Measurements from ENCODE around the gene BMP7.

Gene BMP7

DNA sequence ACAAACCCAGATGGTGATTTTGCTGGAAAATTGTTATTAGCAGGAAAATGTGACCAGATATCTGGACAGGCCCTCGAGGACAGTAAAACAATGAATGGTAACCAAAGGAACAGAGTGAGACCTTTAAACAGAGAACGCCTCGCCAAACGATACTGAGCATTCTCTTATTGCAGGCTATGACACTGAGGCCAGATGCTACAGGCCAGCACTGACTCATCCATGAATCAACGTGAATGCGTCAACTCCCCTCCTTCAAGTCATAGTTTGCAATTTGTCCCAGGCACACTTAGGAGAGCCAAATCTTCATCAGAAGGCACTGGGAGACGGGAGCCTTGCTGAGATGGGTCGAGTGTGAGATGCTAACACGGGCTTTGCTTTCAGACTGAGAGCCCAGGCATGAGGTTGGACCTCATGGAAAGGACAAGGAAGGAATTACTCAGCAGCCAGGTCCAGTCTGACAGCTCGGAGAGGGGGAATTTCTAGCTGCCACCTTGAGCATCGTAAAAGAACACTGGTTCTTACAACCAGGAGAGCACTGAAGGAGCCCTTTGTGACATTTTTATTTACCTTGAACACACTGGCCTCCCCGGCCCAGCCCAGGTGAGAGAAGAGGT is 60.7 kb downstream of the BMP7 start:
- Mint-ChIP-seq H3K4me1 (peaks cover 22% of the 10 kb centered on the region), H3K27me3 (ENCODE audit: low read depth) (peaks cover 18% of the 10 kb centered on the region), H3K9me3 (peaks cover 12% of the 10 kb centered on the region), H3K27ac (peak overlapping the region in 2 of 3 experiments; percentile 39 to 76), H3K36me3 (ENCODE audit: low read depth) (peaks cover 47% of the 10 kb centered on the region), H3K4me3 (no peak overlapping the region)
- TF ChIP-seq, protein P1, sequence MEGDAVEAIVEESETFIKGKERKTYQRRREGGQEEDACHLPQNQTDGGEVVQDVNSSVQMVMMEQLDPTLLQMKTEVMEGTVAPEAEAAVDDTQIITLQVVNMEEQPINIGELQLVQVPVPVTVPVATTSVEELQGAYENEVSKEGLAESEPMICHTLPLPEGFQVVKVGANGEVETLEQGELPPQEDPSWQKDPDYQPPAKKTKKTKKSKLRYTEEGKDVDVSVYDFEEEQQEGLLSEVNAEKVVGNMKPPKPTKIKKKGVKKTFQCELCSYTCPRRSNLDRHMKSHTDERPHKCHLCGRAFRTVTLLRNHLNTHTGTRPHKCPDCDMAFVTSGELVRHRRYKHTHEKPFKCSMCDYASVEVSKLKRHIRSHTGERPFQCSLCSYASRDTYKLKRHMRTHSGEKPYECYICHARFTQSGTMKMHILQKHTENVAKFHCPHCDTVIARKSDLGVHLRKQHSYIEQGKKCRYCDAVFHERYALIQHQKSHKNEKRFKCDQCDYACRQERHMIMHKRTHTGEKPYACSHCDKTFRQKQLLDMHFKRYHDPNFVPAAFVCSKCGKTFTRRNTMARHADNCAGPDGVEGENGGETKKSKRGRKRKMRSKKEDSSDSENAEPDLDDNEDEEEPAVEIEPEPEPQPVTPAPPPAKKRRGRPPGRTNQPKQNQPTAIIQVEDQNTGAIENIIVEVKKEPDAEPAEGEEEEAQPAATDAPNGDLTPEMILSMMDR (IDR thresholded peaks at IDR 0.05; ENCODE audit: unreplicated experiment in 3 of 3) = no peak

DNA sequence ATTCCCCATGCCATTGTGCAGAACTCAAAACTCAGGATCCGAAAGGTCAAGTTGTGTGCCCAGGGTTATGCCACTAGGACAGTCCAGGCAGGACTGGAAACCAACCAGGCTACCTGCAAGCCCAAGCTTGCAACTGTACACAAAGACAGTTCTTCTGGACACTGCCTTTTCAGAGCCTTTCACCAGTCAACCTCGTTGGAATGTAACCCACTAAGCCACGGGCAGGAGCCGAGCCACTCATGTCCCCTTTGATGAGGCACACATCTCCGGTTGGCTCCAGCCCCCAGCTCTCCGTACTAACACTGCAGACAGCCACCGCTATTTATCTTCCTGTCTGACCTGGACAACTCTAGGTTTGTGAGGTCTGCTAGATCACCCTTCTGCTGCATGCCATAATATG is 62.5 kb downstream of the BMP7 start:
- Mint-ChIP-seq H3K4me1 (peaks cover 17% of the 10 kb centered on the region), H3K27me3 (ENCODE audit: low read depth) (peaks cover 17% of the 10 kb centered on the region)

GRCh38 chr20:57203204-57203603 is 63.2 kb downstream of the BMP7 start:
- H3K4me3 Mint-ChIP-seq = no peak overlapping the region
- peaks cover 12% of the 10 kb centered on the region for H3K9me3 Mint-ChIP-seq
- peaks cover 43% of the 10 kb centered on the region for H3K36me3 Mint-ChIP-seq (ENCODE audit: low read depth)
- TF ChIP-seq, protein P1 (IDR thresholded peaks at IDR 0.05; ENCODE audit: unreplicated experiment in 3 of 3) = no peak
- peaks cover 17% of the 10 kb centered on the region for H3K4me1 Mint-ChIP-seq
- H3K27me3 Mint-ChIP-seq (ENCODE audit: low read depth) = peaks cover 17% of the 10 kb centered on the region
- no peak overlapping the region for H3K27ac Mint-ChIP-seq

More for the DNA sequence above, 62.5 kb downstream of the BMP7 start:
- Mint-ChIP-seq H3K27ac (no peak overlapping the region), H3K4me3 (no peak overlapping the region), H3K9me3 (peaks cover 12% of the 10 kb centered on the region), H3K36me3 (ENCODE audit: low read depth) (peaks cover 47% of the 10 kb centered on the region)
- TF ChIP-seq, protein P1 (IDR thresholded peaks at IDR 0.05; ENCODE audit: unreplicated experiment in 3 of 3) = no peak

- peaks cover 40% of the 10 kb centered on the region for H3K36me3 Mint-ChIP-seq (ENCODE audit: low read depth)
- TF ChIP-seq, protein P1 (IDR thresholded peaks at IDR 0.05; ENCODE audit: unreplicated experiment in 3 of 3) = no peak
- no peak overlapping the region for H3K4me3 Mint-ChIP-seq
- H3K4me1 Mint-ChIP-seq = peaks cover 17% of the 10 kb centered on the region
- no peak overlapping the region for H3K27ac Mint-ChIP-seq
- H3K9me3 Mint-ChIP-seq = peaks cover 12% of the 10 kb centered on the region
- peaks cover 17% of the 10 kb centered on the region for H3K27me3 Mint-ChIP-seq (ENCODE audit: low read depth)
These were observed 64.1 kb downstream of the BMP7 start for GRCh38 chr20:57202309-57202708.

GRCh38 chr20:57200882-57201695 is 65.4 kb downstream of the BMP7 start:
- H3K36me3 Mint-ChIP-seq (ENCODE audit: low read depth) = peaks cover 30% of the 10 kb centered on the region
- H3K9me3 Mint-ChIP-seq = peaks cover 3% of the 10 kb centered on the region
- H3K4me3 Mint-ChIP-seq = no peak overlapping the region
- H3K27me3 Mint-ChIP-seq (ENCODE audit: low read depth) = peaks cover 14% of the 10 kb centered on the region
- peaks cover 17% of the 10 kb centered on the region for H3K4me1 Mint-ChIP-seq
- TF ChIP-seq, protein P1 (IDR thresholded peaks at IDR 0.05; ENCODE audit: unreplicated experiment in 3 of 3) = no peak
- H3K27ac Mint-ChIP-seq = peak overlapping the region; percentile 58 to 88 (median 66)
